Kidney (tissue), 14 donors: ENCODE data around the gene GPR171. TPM values are rescaled to one million over a fixed set of nuclear protein-coding genes. Genes with fewer than 3 reads are reported as not detected.
"Not testable (repeated sequence)": the region's sequence is repeated elsewhere in the genome, so short reads cannot be mapped to it uniquely, and the experiment has no call there.

Source experiments
- DNase-seq, 5 donors: peaks; one replicate each; pipeline ENCODE4 v3.0.0-alpha.2; 2013 to 2020
- FAIRE-seq: peaks from 2 replicates; lab custom pipeline; 2012; peaks lifted over from hg19 to GRCh38; lab: Jason Lieb, UNC
- H3K27ac ChIP-seq, 2 donors: one replicate each; pipeline ENCODE4 v1.7.0; 2013; ENCODE audit warnings: low read depth in 2 of 2, low read length in 2 of 2, inconsistent platforms in 1 of 2
- H3K27me3 ChIP-seq: one replicate; pipeline ENCODE4 v1.7.1; 2013; ENCODE audit warnings: low read length, inconsistent platforms; ENCODE audit not compliant: control insufficient read depth, insufficient read depth
- H3K36me3 ChIP-seq, 3 donors: one replicate each; pipeline versions ENCODE4 v1.7.0 to v1.7.1; 2013; ENCODE audit warnings: low read length in 3 of 3, control low read depth in 1 of 3, inconsistent platforms in 1 of 3; ENCODE audit not compliant: insufficient read depth in 3 of 3, control insufficient read depth in 2 of 3
- H3K4me1 ChIP-seq, 3 donors: one replicate each; pipeline versions ENCODE4 v1.7.0 to v1.7.1; 2013; ENCODE audit warnings: low read length in 3 of 3, inconsistent platforms in 1 of 3, low read depth in 1 of 3; ENCODE audit not compliant: control insufficient read depth in 2 of 3, insufficient read depth in 2 of 3
- H3K4me3 ChIP-seq, 3 donors: one replicate each; pipeline versions ENCODE4 v1.7.0 to v1.8.1; 2013; ENCODE audit warnings: low read length in 3 of 3, control low read depth in 1 of 3, inconsistent platforms in 1 of 3
- H3K9ac ChIP-seq, 3 donors: one replicate each; pipeline versions ENCODE4 v1.7.0 to v1.7.1; 2013; ENCODE audit warnings: low read length in 3 of 3, control low read depth in 1 of 3, inconsistent platforms in 1 of 3
- H3K9me3 ChIP-seq, 3 donors: one replicate each; pipeline versions ENCODE4 v1.7.0 to v1.7.1; 2013; ENCODE audit warnings: low read length in 3 of 3, control low read depth in 1 of 3, inconsistent platforms in 1 of 3; ENCODE audit not compliant: control insufficient read depth in 2 of 3, insufficient read depth in 1 of 3
- CTCF ChIP-seq: IDR thresholded peaks from 3 replicates; pipeline ENCODE4 v1.5.1; 2012; ENCODE audit warnings: mild to moderate bottlenecking, moderate library complexity, borderline replicate concordance; ENCODE audit not compliant: insufficient read depth; ENCODE audit errors: extremely low read depth
- intact Hi-C: fragments of 100-400 bp; cut with DNase I; formaldehyde crosslinking; loops from one replicate; pipeline ENCODE4 v1.11.1; 2022
- polyA plus RNA-seq: library from polyadenylated mRNA; stranded (reverse); fragments of 350-450 nt; fragmentation: Illumina TruSeq; extraction: RNeasy Lipid Tissue Mini Kit (QIAGEN cat#74804); gene quantifications from one replicate; pipeline ENCODE4 v1.2.3, GENCODE V29; 2014; ENCODE audit warnings: low read depth, low replicate concordance; ENCODE audit not compliant: insufficient read depth
- total RNA-seq: library from RNA; stranded (reverse); fragmentation: NEBNext Ultra II Directional; extraction: Animal tissue kit (Norgen Biotek cat#: 25700); gene quantifications from one replicate; pipeline ENCODE4 v1.2.1, GENCODE V29; 2021
- donor health status: control.
- donor health status: control.
- donor health status: control.
- donor health status: control.
- donor health status: control.
- donor health status: DM: yes; HTN: yes; CAD: no.
- donor health status: Normal renal cell carcinoma (clear cell type).

Gene GPR171
- total and polyA plus RNA-seq, 2 donors from 2014 or later, result 0.47 to 4.9 TPM

- no peaks in the 10 kb centered on the region for H3K36me3 ChIP-seq
- no peak overlapping the region for H3K27ac ChIP-seq
- no peak for FAIRE-seq
- no peak overlapping the region for H3K9ac ChIP-seq
- H3K27me3 ChIP-seq, result no peaks in the 10 kb centered on the region
- no peak for DNase-seq
- no peaks in the 10 kb centered on the region for H3K4me1 ChIP-seq
- TF ChIP-seq CTCF, result no peak
- no peak overlapping the region for H3K4me3 ChIP-seq
- intact Hi-C loops, result no loop called here
- H3K9me3 ChIP-seq, result no peaks in the 10 kb centered on the region
Observed at GRCh38 chr3:151236316-151236715, 33.3 kb upstream of the GPR171 start.

GRCh38 chr3:151234825-151235224, 31.8 kb upstream of the GPR171 start:
- Histone ChIP-seq H3K27me3 (no peaks in the 10 kb centered on the region), H3K4me1 (no peaks in the 10 kb centered on the region), H3K9ac (no peak overlapping the region), H3K9me3 (no peaks in the 10 kb centered on the region), H3K36me3 (no peaks in the 10 kb centered on the region), H3K4me3 (no peak overlapping the region), H3K27ac (no peak overlapping the region)
- intact Hi-C loops, result no loop called here
- DNase-seq (no peak), FAIRE-seq (no peak)
- no peak for TF ChIP-seq CTCF

- TF ChIP-seq CTCF, result no peak
- Histone ChIP-seq H3K4me3 (no peak overlapping the region), H3K27me3 (no peaks in the 10 kb centered on the region), H3K4me1 (peaks cover 0 to 3% (median 2%) of the 10 kb centered on the region in 3 donors), H3K9me3 (no peaks in the 10 kb centered on the region), H3K9ac (no peak overlapping the region), H3K36me3 (no peaks in the 10 kb centered on the region), H3K27ac (no peak overlapping the region)
- DNase-seq, result no peak
- FAIRE-seq, result no peak
- intact Hi-C loops, result no loop called here
Observed at GRCh38 chr3:151232991-151233390, 30.0 kb upstream of the GPR171 start.

GRCh38 chr3:151232403-151232802, 29.4 kb upstream of the GPR171 start:
- H3K27me3 ChIP-seq, FAIRE-seq, H3K9me3 ChIP-seq, H3K4me1 ChIP-seq, intact Hi-C loops, H3K36me3 ChIP-seq, H3K27ac ChIP-seq, H3K4me3 ChIP-seq, DNase-seq, H3K9ac ChIP-seq: not testable (repeated sequence)
